Spinal cord (tissue), 10 donors: Measurements from ENCODE around the gene BEND7. TPM values are rescaled to one million over a fixed set of nuclear protein-coding genes. Genes with fewer than 3 reads are reported as not detected.

ENCODE experiments used
- DNase-seq, 6 donors: peaks; one replicate each; pipeline versions ENCODE4 v3.0.0 to v3.0.0-alpha.2; 2013 to 2015; ENCODE audit warnings: low spot score in 6 of 6, low read depth in 4 of 6
- H3K27ac ChIP-seq: one replicate; pipeline ENCODE4 v1.5.1; 2013; ENCODE audit warnings: low read depth, low read length, control low read depth
- H3K27me3 ChIP-seq: one replicate; pipeline ENCODE4 v1.6.1; 2013; ENCODE audit warnings: low read length; ENCODE audit not compliant: control insufficient read depth, insufficient read depth
- H3K36me3 ChIP-seq: one replicate; pipeline ENCODE4 v1.6.1; 2013; ENCODE audit warnings: low read length; ENCODE audit not compliant: control insufficient read depth, insufficient read depth
- H3K4me1 ChIP-seq: one replicate; pipeline ENCODE4 v1.6.1; 2013; ENCODE audit warnings: low read length; ENCODE audit not compliant: control insufficient read depth, insufficient read depth
- H3K4me3 ChIP-seq: one replicate; pipeline ENCODE4 v1.5.1; 2013; ENCODE audit warnings: low read depth, low read length, control low read depth
- H3K9me3 ChIP-seq: one replicate; pipeline ENCODE4 v1.6.1; 2013; ENCODE audit warnings: low read length; ENCODE audit not compliant: control insufficient read depth, insufficient read depth
- WGBS: methylation state at CpG from one replicate; pipeline ENCODE4 v1.1.5; 2013; ENCODE audit warnings: missing lambda C conversion rate; ENCODE audit not compliant: insufficient coverage; 5-methylcytosine and 5-hydroxymethylcytosine counted together
- polyA plus RNA-seq, 2 donors: library from polyadenylated mRNA; unstranded; fragments of 120-200 nt; gene quantifications; one replicate each; pipeline ENCODE4 v1.2.1, GENCODE V29; 2013; ENCODE audit not compliant: insufficient read length in 2 of 2
- total RNA-seq, 2 donors: library from RNA; depleted of rRNA in 1 of 2; stranded (reverse); fragments of 120-200 nt in 1 of 2; fragments of >200 nt in 1 of 2; gene quantifications; one replicate each; pipeline versions ENCODE4 v1.2.3 to v1.2.4, GENCODE V29; 2013 to 2014
- donor health status: healthy.

The BEND7 gene
- total and polyA plus RNA-seq, 4 donors = 20.0 to 28.2 (median 24.2) TPM

GRCh38 chr10:13525663-13526062 is 3.2 kb downstream of the BEND7 start:
- Histone ChIP-seq H3K27me3 (no peaks in the 10 kb centered on the region), H3K36me3 (no peaks in the 10 kb centered on the region), H3K4me3 (no peak overlapping the region), H3K27ac (no peak overlapping the region), H3K9me3 (no peaks in the 10 kb centered on the region), H3K4me1 (peaks cover 9% of the 10 kb centered on the region)
- WGBS = no CpG with 5 or more reads among the region's 3 CpGs
- DNase-seq = peak in 2 of 6 donors; percentile 57 to 77

GRCh38 chr10:13521026-13521425 is 7.8 kb downstream of the BEND7 start:
- no peak overlapping the region for H3K27ac ChIP-seq
- H3K4me3 ChIP-seq = no peak overlapping the region
- DNase-seq = no peak
- 72% methylated on average over 7 of the region's 7 CpGs for WGBS
- H3K36me3 ChIP-seq = peaks cover 18% of the 10 kb centered on the region
- no peaks in the 10 kb centered on the region for H3K9me3 ChIP-seq
- peaks cover 2% of the 10 kb centered on the region for H3K4me1 ChIP-seq
- no peaks in the 10 kb centered on the region for H3K27me3 ChIP-seq

DNA sequence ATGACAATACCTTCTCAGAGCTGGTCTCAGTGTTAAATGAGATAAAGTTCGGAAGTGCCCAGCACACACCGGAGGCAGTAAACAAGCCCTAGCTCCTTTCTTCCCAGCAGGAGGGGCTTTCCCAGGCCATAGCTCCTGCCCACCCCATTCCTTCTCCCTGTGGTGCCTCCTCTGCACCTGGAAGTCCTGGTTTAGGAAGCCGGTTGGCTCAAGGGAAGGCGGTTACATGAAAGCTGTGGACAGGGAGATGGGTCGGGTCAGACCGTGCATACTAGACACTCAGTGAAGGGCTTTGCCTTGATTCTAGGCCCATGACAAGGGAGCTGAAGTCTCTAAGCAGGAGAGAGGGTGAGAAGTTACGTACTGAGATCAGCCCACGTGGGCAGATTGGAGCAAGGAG is 8.6 kb downstream of the BEND7 start:
- DNase-seq = no peak
- Histone ChIP-seq H3K4me3 (no peak overlapping the region), H3K9me3 (no peaks in the 10 kb centered on the region), H3K27ac (no peak overlapping the region), H3K4me1 (peaks cover 3% of the 10 kb centered on the region), H3K27me3 (no peaks in the 10 kb centered on the region), H3K36me3 (peaks cover 22% of the 10 kb centered on the region)
- 80% methylated on average over 7 of the region's 8 CpGs for WGBS

DNA sequence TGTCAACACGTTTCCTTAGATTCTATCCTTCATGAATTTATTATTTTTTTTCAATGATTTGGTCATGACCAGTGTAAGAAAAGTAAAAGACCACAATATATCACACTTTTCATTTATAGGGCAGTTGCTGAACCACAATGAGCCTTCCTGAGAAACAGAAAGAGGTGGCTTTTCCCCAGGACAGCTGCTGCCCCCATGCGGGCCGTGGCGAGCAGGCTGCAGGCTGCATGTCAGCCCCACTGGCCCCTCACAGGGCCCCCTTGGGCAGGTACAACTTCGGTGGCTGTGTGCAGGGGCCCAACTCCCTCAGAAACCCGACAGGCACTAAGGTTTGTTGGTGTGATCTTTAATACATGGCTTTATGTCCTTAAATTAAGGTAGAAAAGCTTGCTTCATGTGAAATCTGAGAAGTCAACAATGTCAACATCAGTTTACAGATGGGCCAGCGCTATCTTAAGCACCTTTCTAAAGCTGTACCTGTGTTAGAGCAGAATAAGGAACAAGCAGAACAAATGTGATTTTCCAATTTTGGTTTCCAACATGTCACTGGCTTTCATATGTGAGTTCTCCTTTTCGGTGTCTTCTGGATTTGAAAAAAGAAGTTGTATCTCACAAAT is 10.6 kb downstream of the BEND7 start:
- no peak for DNase-seq
- Histone ChIP-seq H3K27ac (no peak overlapping the region), H3K4me1 (peaks cover 3% of the 10 kb centered on the region), H3K36me3 (peaks cover 22% of the 10 kb centered on the region), H3K27me3 (no peaks in the 10 kb centered on the region), H3K9me3 (no peaks in the 10 kb centered on the region), H3K4me3 (no peak overlapping the region)
- WGBS = 39% methylated on average over 6 of the region's 8 CpGs

- Histone ChIP-seq H3K36me3 (peaks cover 22% of the 10 kb centered on the region), H3K4me3 (no peak overlapping the region), H3K27ac (no peak overlapping the region), H3K27me3 (no peaks in the 10 kb centered on the region), H3K9me3 (no peaks in the 10 kb centered on the region), H3K4me1 (peaks cover 3% of the 10 kb centered on the region)
- 94% methylated on average over 10 of the region's 10 CpGs for WGBS
- DNase-seq = no peak
Measured at GRCh38 chr10:13517675-13518074, 11.1 kb downstream of the BEND7 start.

DNA sequence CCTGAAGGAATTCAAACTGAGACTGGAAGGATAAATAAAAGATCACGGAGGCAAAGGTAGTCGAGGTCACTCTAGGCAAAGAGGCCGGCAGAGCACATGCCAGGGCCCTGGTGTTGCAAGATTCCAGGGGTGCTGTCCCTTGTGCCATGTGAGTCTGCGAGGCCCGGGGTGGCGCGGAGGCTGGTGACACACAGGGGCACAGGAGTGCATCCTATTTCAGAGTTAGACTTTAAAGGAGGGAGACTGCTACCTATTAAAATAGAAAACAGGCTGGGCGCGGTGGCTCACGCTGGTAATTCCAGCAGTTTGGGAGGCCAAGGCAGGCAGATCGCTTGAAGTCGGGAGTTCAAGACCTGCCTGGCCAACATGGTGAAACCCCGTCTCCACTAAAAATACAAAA is 12.6 kb downstream of the BEND7 start:
- H3K27ac ChIP-seq = no peak overlapping the region
- H3K27me3 ChIP-seq = no peaks in the 10 kb centered on the region
- H3K36me3 ChIP-seq = peaks cover 22% of the 10 kb centered on the region
- no peaks in the 10 kb centered on the region for H3K9me3 ChIP-seq
- WGBS = 91% methylated on average over 11 of the region's 13 CpGs
- no peak for DNase-seq
- peaks cover 3% of the 10 kb centered on the region for H3K4me1 ChIP-seq
- no peak overlapping the region for H3K4me3 ChIP-seq

DNA sequence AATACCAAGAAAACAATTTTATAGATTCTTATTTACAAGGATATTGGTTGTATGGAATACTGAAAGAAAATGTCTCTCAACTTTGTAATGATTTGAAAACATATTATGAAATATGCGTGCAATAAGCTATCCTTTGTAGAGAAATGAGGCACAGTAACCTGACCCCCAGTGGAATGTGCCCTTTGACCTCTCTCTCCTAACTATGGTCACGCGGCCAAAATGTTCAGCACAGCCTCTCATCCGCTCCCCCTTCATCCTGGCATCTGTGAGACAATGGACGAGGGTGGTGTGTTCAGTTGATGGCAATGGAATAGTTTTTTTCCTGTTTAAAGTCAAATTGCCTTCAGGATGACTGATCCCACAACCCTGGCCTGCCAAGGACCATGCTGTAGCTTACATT is 13.3 kb downstream of the BEND7 start:
- DNase-seq = no peak
- H3K36me3 ChIP-seq = peaks cover 22% of the 10 kb centered on the region
- H3K4me1 ChIP-seq = peaks cover 3% of the 10 kb centered on the region
- no peaks in the 10 kb centered on the region for H3K27me3 ChIP-seq
- H3K27ac ChIP-seq = no peak overlapping the region
- no peak overlapping the region for H3K4me3 ChIP-seq
- no CpG with 5 or more reads among the region's 5 CpGs for WGBS
- no peaks in the 10 kb centered on the region for H3K9me3 ChIP-seq

GRCh38 chr10:13514296-13514695 is 14.5 kb downstream of the BEND7 start:
- no peak overlapping the region for H3K27ac ChIP-seq
- peaks cover 19% of the 10 kb centered on the region for H3K36me3 ChIP-seq
- 90% methylated on average over 13 of the region's 14 CpGs for WGBS
- no peaks in the 10 kb centered on the region for H3K9me3 ChIP-seq
- H3K4me1 ChIP-seq = peaks cover 3% of the 10 kb centered on the region
- H3K27me3 ChIP-seq = no peaks in the 10 kb centered on the region
- H3K4me3 ChIP-seq = no peak overlapping the region
- DNase-seq = no peak

DNA sequence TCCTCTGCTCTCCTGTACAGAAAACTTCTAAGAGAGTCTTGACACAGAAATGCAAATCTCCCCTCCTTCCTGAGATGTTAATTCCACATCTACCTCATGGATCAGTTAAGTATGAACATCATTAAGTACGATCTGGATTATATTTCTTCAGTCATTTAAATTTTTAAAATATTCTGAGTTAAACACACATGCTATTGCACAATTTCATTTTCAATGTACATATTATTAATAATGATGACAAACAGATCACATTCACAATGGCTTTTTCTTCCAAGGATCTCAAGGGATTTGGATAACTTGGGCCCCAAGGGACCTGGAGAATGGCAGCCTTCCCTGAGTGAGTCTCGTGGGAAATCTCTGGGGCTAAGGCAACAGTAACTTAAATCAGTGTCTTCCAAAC is 16.2 kb downstream of the BEND7 start:
- no peak for DNase-seq
- H3K4me3 ChIP-seq = no peak overlapping the region
- H3K27me3 ChIP-seq = no peaks in the 10 kb centered on the region
- no peak overlapping the region for H3K27ac ChIP-seq
- H3K9me3 ChIP-seq = no peaks in the 10 kb centered on the region
- H3K36me3 ChIP-seq = peaks cover 17% of the 10 kb centered on the region
- WGBS = 85% methylated on average over 1 of the region's 2 CpGs
- peaks cover 8% of the 10 kb centered on the region for H3K4me1 ChIP-seq

DNA sequence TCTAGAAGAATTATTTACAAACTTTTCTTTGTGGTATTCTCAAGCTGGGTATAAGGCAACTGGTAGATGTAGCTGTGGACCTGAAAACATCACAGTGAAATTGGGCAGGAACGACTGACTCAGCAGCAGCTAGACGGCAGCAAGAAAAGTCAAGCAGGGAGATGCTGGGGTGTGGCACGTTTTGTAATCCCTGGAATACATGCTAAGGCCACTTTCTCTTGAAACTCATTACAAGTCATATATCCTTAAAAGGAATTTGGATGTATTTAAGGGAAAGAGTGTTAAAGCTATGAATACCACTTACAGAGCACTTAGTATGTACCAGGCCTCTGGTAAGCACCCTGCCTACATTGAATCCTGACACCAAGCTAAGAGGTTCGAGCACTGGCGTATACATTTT is 17.4 kb downstream of the BEND7 start:
- no peak for DNase-seq
- Histone ChIP-seq H3K36me3 (peaks cover 10% of the 10 kb centered on the region), H3K4me3 (no peak overlapping the region), H3K4me1 (peaks cover 8% of the 10 kb centered on the region), H3K27ac (no peak overlapping the region), H3K9me3 (no peaks in the 10 kb centered on the region), H3K27me3 (no peaks in the 10 kb centered on the region)
- 83% methylated on average over 1 of the region's 5 CpGs for WGBS
